Right lobe of liver (tissue), 4 donors: ENCODE data around the gene LRMDA.

Experiments used
- POLR2A ChIP-seq: fragments of 450-650 bp; IDR thresholded peaks from one replicate; pipeline ENCODE4 v1.6.1; 2017; ENCODE audit warnings: antibody characterized with exemption, mild to moderate bottlenecking
- TF ChIP-seq, protein P1 (sequence below), 4 donors: fragments of 200-600 bp in 3 of 4; fragments of 450-650 bp in 1 of 4; IDR thresholded peaks; one replicate each; pipeline versions ENCODE4 v1.5.1 to v1.8.0; 2016 to 2022; ENCODE audit warnings: antibody characterized with exemption in 4 of 4, mild to moderate bottlenecking in 2 of 4
- donor health status: DM: no; HTN: no; CAD: no.
- donor health status: DM: no; HTN: no; CAD: no.
- donor health status: DM: no; HTN: yes; CAD: no.

DNA sequence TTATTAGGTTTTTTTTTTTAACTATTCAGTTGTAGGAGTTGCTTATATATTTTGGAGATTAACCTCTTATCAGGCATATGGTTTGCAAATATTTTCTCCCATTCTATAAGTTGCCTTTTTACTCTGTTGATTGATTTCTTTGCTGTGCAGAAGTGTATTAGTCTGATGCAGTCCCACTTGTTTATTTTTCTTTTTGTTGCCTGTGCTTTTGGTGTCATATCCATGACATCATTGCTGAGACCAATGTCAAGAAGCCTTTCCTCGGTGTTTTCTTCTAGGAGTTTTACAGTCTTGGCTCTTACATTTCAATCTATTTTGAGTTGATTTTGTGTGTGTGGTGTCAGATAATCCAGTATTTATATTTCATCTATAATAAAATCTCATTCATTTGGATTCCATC, 155.4 kb downstream of the LRMDA start:
- TF ChIP-seq, protein P1, sequence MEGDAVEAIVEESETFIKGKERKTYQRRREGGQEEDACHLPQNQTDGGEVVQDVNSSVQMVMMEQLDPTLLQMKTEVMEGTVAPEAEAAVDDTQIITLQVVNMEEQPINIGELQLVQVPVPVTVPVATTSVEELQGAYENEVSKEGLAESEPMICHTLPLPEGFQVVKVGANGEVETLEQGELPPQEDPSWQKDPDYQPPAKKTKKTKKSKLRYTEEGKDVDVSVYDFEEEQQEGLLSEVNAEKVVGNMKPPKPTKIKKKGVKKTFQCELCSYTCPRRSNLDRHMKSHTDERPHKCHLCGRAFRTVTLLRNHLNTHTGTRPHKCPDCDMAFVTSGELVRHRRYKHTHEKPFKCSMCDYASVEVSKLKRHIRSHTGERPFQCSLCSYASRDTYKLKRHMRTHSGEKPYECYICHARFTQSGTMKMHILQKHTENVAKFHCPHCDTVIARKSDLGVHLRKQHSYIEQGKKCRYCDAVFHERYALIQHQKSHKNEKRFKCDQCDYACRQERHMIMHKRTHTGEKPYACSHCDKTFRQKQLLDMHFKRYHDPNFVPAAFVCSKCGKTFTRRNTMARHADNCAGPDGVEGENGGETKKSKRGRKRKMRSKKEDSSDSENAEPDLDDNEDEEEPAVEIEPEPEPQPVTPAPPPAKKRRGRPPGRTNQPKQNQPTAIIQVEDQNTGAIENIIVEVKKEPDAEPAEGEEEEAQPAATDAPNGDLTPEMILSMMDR (IDR thresholded peaks at IDR 0.05): no peak
- no peak for TF ChIP-seq POLR2A
